ENCODE measurements around the gene SPPL2A. TPM values are rescaled to one million over a fixed set of nuclear protein-coding genes. Genes with fewer than 3 reads are reported as not detected.

Gene SPPL2A
- total and polyA plus RNA-seq, 7 donors = 22.8 to 303 (median 98.6) TPM

DNA sequence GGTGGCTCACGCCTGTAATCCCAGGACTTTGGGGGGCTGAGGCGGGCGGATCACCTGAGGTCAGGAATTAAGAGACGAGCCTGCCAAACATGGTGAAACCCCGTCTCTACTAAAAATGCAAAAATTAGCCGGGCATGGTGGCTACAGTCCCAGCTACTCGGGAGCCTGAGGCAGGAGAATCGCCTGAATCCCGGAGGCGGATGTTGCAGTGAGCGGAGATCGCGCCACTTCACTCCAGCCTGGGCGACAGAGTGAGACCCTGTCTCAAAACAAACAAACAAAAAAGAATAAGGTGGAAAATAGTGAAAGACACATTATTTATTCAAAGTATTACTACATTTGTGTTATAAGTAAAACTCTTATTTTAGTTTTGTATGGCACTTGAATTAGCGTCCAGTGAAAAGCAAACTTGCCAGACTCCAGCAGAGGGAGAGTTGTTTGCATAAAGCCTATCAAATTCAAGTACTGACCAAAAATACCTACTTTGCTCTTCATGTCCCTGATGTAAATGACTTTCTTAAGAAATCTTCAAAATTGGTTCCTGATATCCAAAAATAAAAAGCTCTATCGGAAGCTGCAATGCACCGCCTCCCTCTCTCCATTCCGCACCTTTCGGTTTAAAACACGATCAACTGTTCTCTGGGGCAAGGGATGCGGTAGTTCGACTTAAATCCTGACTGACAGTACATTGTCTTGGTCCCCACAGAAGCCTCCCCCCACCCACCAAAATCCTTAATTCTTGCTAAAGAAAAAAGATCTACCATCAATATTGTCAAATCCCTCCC, 80.1 kb downstream of the SPPL2A start:
- Histone ChIP-seq H3K27me3 (no peaks in the 10 kb centered on the region), H3K9me3 (no peaks in the 10 kb centered on the region), H3K4me3 (peak overlapping the region; percentile 65 to 90 (median 76)), H3K4me1 (peaks cover 0 to 44% (median 33%) of the 10 kb centered on the region in 4 donors), H3K27ac (peak overlapping the region; percentile 94 to 97 (median 96)), H3K36me3 (peaks cover 0 to 9% (median 0%) of the 10 kb centered on the region in 4 donors)
- 55 to 62% methylated on average over 22 of the region's 22 CpGs for WGBS, 2 donors
- DNase-seq = no peak
- intact Hi-C loops (cut with DNase I) = loop anchor here (10.0 kb wide), 1 partner anchor 331 kb away; the partner anchor contains the start of gene GABPB1
- TF ChIP-seq EP300 (IDR thresholded peaks at IDR 0.05) = no peak
- TF ChIP-seq POLR2AphosphoS5 (IDR thresholded peaks at IDR 0.05) = no peak

DNA sequence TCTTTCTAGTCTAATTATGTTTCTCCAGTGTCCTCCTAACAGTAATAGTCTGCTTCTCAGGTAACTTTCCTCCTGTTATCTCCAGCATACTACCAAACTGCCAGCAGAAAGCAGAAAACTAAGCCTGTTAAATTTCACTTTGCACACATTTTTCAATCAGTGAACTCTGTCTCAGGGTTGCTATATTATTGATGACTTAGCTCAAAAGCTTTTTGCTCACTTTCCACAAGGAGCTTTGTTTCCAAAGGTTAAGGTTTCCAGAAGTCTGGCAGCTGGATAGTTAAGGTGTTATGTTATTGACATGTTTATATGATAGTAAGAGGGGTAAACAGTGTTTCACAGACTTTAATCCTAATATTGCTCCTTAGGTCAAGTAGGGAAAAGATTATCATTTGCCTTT, 84.0 kb downstream of the SPPL2A start:
- H3K4me1 ChIP-seq = peaks cover 0 to 48% (median 32%) of the 10 kb centered on the region in 4 donors
- no peak overlapping the region for H3K4me3 ChIP-seq
- no peak for DNase-seq
- TF ChIP-seq, protein P1, sequence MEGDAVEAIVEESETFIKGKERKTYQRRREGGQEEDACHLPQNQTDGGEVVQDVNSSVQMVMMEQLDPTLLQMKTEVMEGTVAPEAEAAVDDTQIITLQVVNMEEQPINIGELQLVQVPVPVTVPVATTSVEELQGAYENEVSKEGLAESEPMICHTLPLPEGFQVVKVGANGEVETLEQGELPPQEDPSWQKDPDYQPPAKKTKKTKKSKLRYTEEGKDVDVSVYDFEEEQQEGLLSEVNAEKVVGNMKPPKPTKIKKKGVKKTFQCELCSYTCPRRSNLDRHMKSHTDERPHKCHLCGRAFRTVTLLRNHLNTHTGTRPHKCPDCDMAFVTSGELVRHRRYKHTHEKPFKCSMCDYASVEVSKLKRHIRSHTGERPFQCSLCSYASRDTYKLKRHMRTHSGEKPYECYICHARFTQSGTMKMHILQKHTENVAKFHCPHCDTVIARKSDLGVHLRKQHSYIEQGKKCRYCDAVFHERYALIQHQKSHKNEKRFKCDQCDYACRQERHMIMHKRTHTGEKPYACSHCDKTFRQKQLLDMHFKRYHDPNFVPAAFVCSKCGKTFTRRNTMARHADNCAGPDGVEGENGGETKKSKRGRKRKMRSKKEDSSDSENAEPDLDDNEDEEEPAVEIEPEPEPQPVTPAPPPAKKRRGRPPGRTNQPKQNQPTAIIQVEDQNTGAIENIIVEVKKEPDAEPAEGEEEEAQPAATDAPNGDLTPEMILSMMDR (IDR thresholded peaks at IDR 0.05) = no peak
- TF ChIP-seq EP300 (IDR thresholded peaks at IDR 0.05) = no peak
- no peak for TF ChIP-seq POLR2A (IDR thresholded peaks at IDR 0.05)
- no peak for TF ChIP-seq POLR2AphosphoS5 (IDR thresholded peaks at IDR 0.05)
- H3K36me3 ChIP-seq = peaks cover 0 to 9% (median 0%) of the 10 kb centered on the region in 4 donors
- intact Hi-C loops (cut with DNase I) = loop anchor here (10.0 kb wide), 1 partner anchor 327 kb away; the partner anchor contains the start of gene GABPB1
- no peaks in the 10 kb centered on the region for H3K27me3 ChIP-seq
- no peaks in the 10 kb centered on the region for H3K9me3 ChIP-seq
- H3K27ac ChIP-seq = no peak overlapping the region

DNA sequence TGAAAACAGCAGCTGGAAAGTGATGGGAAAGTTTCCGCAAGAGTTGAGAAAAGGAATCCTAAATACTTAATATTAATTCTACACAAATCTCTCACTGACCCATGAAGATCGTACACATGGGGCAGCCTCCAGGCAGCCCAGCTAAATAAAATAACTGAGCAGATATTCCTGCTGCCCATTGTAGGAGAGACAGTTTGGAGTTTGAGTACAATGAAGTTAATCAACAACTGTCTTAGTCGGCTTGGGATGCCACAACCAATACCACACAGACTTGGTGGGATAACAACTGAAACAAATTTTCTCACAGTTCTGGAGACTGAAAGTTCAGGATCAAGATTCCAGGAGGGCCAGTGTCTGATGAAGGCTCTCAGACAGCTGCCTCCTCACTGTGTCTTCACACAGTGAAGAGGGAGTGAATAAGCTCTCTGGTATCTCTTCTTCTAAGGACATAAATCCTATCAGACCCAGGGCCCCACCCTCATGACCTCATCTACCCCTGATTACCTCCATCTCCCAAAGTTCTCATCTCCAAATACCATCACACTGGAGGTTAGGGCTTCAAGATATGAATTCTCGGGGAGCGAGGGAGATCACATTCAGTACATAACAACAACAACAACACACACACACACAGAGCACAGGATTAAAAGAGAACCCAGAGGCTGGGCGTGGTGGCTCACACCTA, 88.6 kb downstream of the SPPL2A start:
- intact Hi-C loops (cut with DNase I) = no loop called here
- H3K4me3 ChIP-seq = no peak overlapping the region

DNA sequence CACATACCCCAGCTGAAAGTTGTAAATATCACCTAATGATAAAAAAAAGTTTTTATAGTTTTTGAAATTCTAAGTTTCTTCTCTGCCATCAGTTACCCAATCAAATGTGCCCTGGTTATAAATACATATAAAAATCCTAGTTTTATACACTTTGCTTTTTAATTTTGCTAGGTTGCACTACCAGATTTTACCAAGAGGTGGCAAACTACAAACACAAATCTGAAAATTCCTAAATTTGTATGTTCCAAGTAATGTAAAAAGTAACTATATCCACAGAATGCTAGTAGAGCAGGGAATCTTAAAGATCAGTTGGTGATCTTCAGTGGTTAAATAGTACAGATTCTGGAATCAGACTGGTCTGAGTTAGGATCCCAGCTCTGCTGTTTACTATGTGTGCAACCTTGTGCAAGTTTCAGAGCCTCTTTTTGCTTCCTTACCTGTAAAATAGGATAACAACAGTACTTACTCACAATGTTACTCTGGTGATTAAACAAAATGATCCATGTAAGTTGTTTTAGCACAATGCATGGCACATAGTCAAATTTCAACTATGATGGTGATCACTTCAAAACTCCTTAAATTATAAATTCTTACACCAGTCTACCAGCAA, 89.9 kb downstream of the SPPL2A start:
- DNase-seq = no peak
- Histone ChIP-seq H3K4me1 (peaks cover 0 to 25% (median 12%) of the 10 kb centered on the region in 4 donors), H3K9me3 (no peaks in the 10 kb centered on the region), H3K27me3 (no peaks in the 10 kb centered on the region), H3K36me3 (no peaks in the 10 kb centered on the region), H3K27ac (no peak overlapping the region), H3K4me3 (no peak overlapping the region)
- intact Hi-C loops (cut with DNase I) = loop anchor here (2.0 kb wide), 2 partner anchors 201 to 233 kb away; partner anchors contain the start of gene AP4E1
- TF ChIP-seq POLR2A (IDR thresholded peaks at IDR 0.05) = no peak
- TF ChIP-seq, protein P1 (IDR thresholded peaks at IDR 0.05) = peak; percentile 34 to 73 (median 64)

More for the DNA sequence above, 88.6 kb downstream of the SPPL2A start:
- Histone ChIP-seq H3K36me3 (no peaks in the 10 kb centered on the region), H3K27ac (no peak overlapping the region), H3K27me3 (no peaks in the 10 kb centered on the region), H3K9me3 (no peaks in the 10 kb centered on the region), H3K4me1 (peaks cover 0 to 32% (median 13%) of the 10 kb centered on the region in 4 donors)
- DNase-seq = no peak
- TF ChIP-seq, protein P1 (IDR thresholded peaks at IDR 0.05) = no peak
- TF ChIP-seq POLR2AphosphoS5 (IDR thresholded peaks at IDR 0.05) (no peak), EP300 (IDR thresholded peaks at IDR 0.05) (no peak), POLR2A (IDR thresholded peaks at IDR 0.05) (no peak)
- WGBS, 2 donors = 79 to 90% methylated on average over 6 of the region's 6 CpGs

DNA sequence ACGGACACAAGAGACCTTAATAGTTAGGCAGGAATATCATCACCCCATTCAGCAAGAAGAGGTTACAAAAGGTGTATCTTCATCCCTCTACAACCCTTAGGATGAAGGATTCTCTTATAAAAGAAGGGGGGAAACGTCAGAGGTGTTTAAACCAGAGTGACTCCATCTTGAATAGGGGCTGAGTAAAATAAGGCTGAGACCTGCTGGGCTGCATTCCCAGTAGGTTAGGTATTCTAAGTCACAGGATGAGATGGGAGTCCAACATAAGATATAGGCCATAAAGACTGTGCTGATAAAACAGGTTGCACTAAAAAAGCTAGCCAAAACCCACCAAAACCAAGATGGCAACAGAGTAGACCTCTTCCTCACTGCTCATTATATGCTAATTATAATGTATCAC, 95.4 kb downstream of the SPPL2A start:
- Histone ChIP-seq H3K27ac (no peak overlapping the region), H3K36me3 (no peaks in the 10 kb centered on the region), H3K27me3 (no peaks in the 10 kb centered on the region), H3K9me3 (no peaks in the 10 kb centered on the region), H3K4me3 (no peak overlapping the region), H3K4me1 (peaks cover 0 to 5% (median under 1%) of the 10 kb centered on the region in 4 donors)
- no peak for TF ChIP-seq POLR2AphosphoS5 (IDR thresholded peaks at IDR 0.05)
- TF ChIP-seq POLR2A (IDR thresholded peaks at IDR 0.05) = no peak
- no peak for TF ChIP-seq EP300 (IDR thresholded peaks at IDR 0.05)
- TF ChIP-seq, protein P1 (IDR thresholded peaks at IDR 0.05) = no peak
- intact Hi-C loops (cut with DNase I) = no loop called here
- no peak for DNase-seq
- 78 to 90% methylated on average over 2 of the region's 2 CpGs for WGBS, 2 donors
